ENCODE data around the gene LINC00305. TPM values are rescaled to one million over a fixed set of nuclear protein-coding genes. Genes with fewer than 3 reads are reported as not detected.

The LINC00305 gene
- polyA plus RNA-seq, 1 donor (not counting 4 experiments of a cell fraction or from before 2014, with no cell fraction given) = not detected

DNA sequence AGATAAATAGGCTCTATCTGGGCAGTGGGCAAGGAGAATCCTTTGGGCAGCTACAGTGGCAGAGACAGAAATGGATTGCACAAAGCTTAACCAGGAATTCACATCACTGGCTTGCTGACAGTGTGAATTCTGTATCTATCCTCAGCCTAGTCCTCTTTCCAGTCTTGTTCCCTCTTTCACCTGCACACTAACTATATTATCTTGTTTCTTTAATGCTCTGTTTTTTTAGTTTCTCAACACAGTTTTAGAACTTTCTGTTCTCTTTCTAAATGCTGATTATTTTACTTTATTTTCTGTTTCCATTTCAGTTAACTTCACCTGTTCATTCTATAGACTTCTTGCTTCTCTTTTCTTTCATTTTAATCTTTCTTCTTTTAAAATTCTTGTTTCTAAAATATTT, 66.4 kb downstream of the LINC00305 start:
- no peak for DNase-seq (ENCODE audit: low read depth, low spot score)
- Histone ChIP-seq H3K9me3 (ENCODE audit: control insufficient read depth, low read depth, low read length) (no peaks in the 10 kb centered on the region), H3K27ac (ENCODE audit: control insufficient read depth, insufficient read depth, low read length) (no peak overlapping the region), H4K20me1 (ENCODE audit: control insufficient read depth, extremely low read depth, insufficient read depth, low read length) (no peaks in the 10 kb centered on the region), H3K4me3 (ENCODE audit: control insufficient read depth in 2 of 3, extremely low read depth in 1 of 3, insufficient read depth in 2 of 3, low read depth in 1 of 3, low read length in 3 of 3) (no peak overlapping the region), H3K9me1 (ENCODE audit: control insufficient read depth, extremely low read depth, insufficient read depth, low read length) (no peaks in the 10 kb centered on the region), H3K9ac (ENCODE audit: control insufficient read depth, extremely low read depth, insufficient read depth, low read length) (no peak overlapping the region), H3K27me3 (ENCODE audit: control insufficient read depth, extremely low read depth, insufficient read depth, low read length) (no peaks in the 10 kb centered on the region), H2AFZ (ENCODE audit: control insufficient read depth, low read length) (no peak overlapping the region), H3K4me1 (ENCODE audit: control insufficient read depth, extremely low read depth, insufficient read depth, low read length) (no peaks in the 10 kb centered on the region), H3K4me2 (ENCODE audit: control insufficient read depth, extremely low read depth, insufficient read depth, low read depth, low read length) (no peak overlapping the region), H3K36me3 (ENCODE audit: control insufficient read depth in 2 of 2, extremely low read depth in 1 of 2, insufficient read depth in 2 of 2, low read length in 2 of 2) (no peaks in the 10 kb centered on the region), H3K79me2 (ENCODE audit: control insufficient read depth, insufficient read depth, low read length) (no peaks in the 10 kb centered on the region)
- FAIRE-seq = no peak
- TF ChIP-seq CTCF (optimal IDR thresholded peaks at IDR 0.05 in 1 of 3, IDR thresholded peaks at IDR 0.05 in 1 of 3, conservative IDR thresholded peaks at IDR 0.05 in 1 of 3; ENCODE audit: extremely low read depth in 1 of 3, insufficient read depth in 2 of 3, low read length in 3 of 3) = no peak
- TF ChIP-seq EZH2 (IDR thresholded peaks at IDR 0.05; ENCODE audit: low read length) = no peak
- dilution Hi-C loops (cut with MboI; ENCODE audit: extremely low pct_ligation_motif_present, low sequenced_read_pairs) = no loop called here

GRCh38 chr18:64082054-64082453, 66.8 kb downstream of the LINC00305 start:
- no peak for TF ChIP-seq CTCF (optimal IDR thresholded peaks at IDR 0.05 in 1 of 3, IDR thresholded peaks at IDR 0.05 in 1 of 3, conservative IDR thresholded peaks at IDR 0.05 in 1 of 3; ENCODE audit: extremely low read depth in 1 of 3, insufficient read depth in 2 of 3, low read length in 3 of 3)
- TF ChIP-seq EZH2 (IDR thresholded peaks at IDR 0.05; ENCODE audit: low read length) = no peak
- Histone ChIP-seq H3K4me3 (ENCODE audit: control insufficient read depth in 2 of 3, extremely low read depth in 1 of 3, insufficient read depth in 2 of 3, low read depth in 1 of 3, low read length in 3 of 3) (no peak overlapping the region), H3K4me2 (ENCODE audit: control insufficient read depth, extremely low read depth, insufficient read depth, low read depth, low read length) (no peak overlapping the region), H3K27ac (ENCODE audit: control insufficient read depth, insufficient read depth, low read length) (no peak overlapping the region), H3K79me2 (ENCODE audit: control insufficient read depth, insufficient read depth, low read length) (no peaks in the 10 kb centered on the region), H3K4me1 (ENCODE audit: control insufficient read depth, extremely low read depth, insufficient read depth, low read length) (no peaks in the 10 kb centered on the region), H3K9ac (ENCODE audit: control insufficient read depth, extremely low read depth, insufficient read depth, low read length) (no peak overlapping the region), H3K9me1 (ENCODE audit: control insufficient read depth, extremely low read depth, insufficient read depth, low read length) (no peaks in the 10 kb centered on the region), H2AFZ (ENCODE audit: control insufficient read depth, low read length) (no peak overlapping the region), H4K20me1 (ENCODE audit: control insufficient read depth, extremely low read depth, insufficient read depth, low read length) (no peaks in the 10 kb centered on the region), H3K27me3 (ENCODE audit: control insufficient read depth, extremely low read depth, insufficient read depth, low read length) (no peaks in the 10 kb centered on the region), H3K36me3 (ENCODE audit: control insufficient read depth in 2 of 2, extremely low read depth in 1 of 2, insufficient read depth in 2 of 2, low read length in 2 of 2) (no peaks in the 10 kb centered on the region), H3K9me3 (ENCODE audit: control insufficient read depth, low read depth, low read length) (no peaks in the 10 kb centered on the region)
- no peak for DNase-seq (ENCODE audit: low read depth, low spot score)
- no peak for FAIRE-seq
- dilution Hi-C loops (cut with MboI; ENCODE audit: extremely low pct_ligation_motif_present, low sequenced_read_pairs) = no loop called here
